OCI-LY1 (cell line): ENCODE measurements around the gene PAPPA.

Source experiments
- CTCF ChIP-seq: fragments of 200-600 bp; sonication (generic), shearing (Covaris generic); IDR thresholded peaks from 2 replicates; pipeline ENCODE4 v1.5.1; 2017; ENCODE audit warnings: mild to moderate bottlenecking, antibody characterized with exemption, low read length, moderate library complexity, mixed read lengths
- EZH2 ChIP-seq: fragments of 200-600 bp; sonication (generic), shearing (Covaris generic); IDR thresholded peaks from 2 replicates; pipeline ENCODE4 v1.8.0; 2017; ENCODE audit warnings: borderline replicate concordance, mixed run types, mild to moderate bottlenecking, antibody characterized with exemption, low read length, moderate library complexity, mixed read lengths

GRCh38 chr9:116155698-116156039, 2.1 kb downstream of the PAPPA start:
- TF ChIP-seq EZH2 (no peak), CTCF (no peak)
